Suprapubic skin (tissue), 4 donors: Measurements from ENCODE around the gene CCM2L.

Source experiments
- POLR2A ChIP-seq, 2 donors: fragments of 450-650 bp; IDR thresholded peaks; one replicate each; pipeline ENCODE4 v1.6.1; 2017; ENCODE audit warnings: antibody characterized with exemption in 2 of 2, mild to moderate bottlenecking in 2 of 2, moderate library complexity in 2 of 2
- POLR2AphosphoS5 ChIP-seq, 3 donors: sonication (generic); formaldehyde crosslinking; IDR thresholded peaks; one replicate each; pipeline ENCODE4 v1.6.1; 2017; ENCODE audit warnings: antibody characterized with exemption in 3 of 3
- TF ChIP-seq, protein P1 (sequence below), 2 donors: fragments of 200-600 bp in 1 of 2; fragments of 450-650 bp in 1 of 2; sonication (generic) in 1 of 2; IDR thresholded peaks; one replicate each; pipeline ENCODE4 v1.5.1; 2016 to 2019; ENCODE audit warnings: antibody characterized with exemption in 2 of 2, mild to moderate bottlenecking in 1 of 2, moderate library complexity in 1 of 2

DNA sequence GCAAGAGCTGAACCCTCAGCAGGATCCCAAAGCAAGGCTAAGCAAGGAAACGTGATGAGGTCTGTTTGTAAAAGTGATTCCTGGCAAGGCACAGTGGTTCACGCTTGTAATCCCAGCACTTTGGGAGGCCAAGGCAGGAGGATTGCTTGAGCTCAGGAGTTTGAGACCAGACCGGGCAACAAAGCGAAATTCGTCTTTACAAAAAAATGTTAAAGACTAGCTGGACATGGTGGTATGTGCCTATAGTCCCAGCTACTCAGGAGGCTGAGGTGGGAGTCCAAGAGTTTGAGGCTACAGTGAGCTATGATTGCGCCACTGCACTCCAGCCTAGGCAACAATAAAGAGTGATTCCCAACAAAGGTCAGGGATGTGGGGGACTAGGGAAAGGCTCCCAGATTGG is 46.3 kb upstream of the CCM2L start:
- TF ChIP-seq, protein P1, sequence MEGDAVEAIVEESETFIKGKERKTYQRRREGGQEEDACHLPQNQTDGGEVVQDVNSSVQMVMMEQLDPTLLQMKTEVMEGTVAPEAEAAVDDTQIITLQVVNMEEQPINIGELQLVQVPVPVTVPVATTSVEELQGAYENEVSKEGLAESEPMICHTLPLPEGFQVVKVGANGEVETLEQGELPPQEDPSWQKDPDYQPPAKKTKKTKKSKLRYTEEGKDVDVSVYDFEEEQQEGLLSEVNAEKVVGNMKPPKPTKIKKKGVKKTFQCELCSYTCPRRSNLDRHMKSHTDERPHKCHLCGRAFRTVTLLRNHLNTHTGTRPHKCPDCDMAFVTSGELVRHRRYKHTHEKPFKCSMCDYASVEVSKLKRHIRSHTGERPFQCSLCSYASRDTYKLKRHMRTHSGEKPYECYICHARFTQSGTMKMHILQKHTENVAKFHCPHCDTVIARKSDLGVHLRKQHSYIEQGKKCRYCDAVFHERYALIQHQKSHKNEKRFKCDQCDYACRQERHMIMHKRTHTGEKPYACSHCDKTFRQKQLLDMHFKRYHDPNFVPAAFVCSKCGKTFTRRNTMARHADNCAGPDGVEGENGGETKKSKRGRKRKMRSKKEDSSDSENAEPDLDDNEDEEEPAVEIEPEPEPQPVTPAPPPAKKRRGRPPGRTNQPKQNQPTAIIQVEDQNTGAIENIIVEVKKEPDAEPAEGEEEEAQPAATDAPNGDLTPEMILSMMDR (IDR thresholded peaks at IDR 0.05) = no peak
- no peak for TF ChIP-seq POLR2A (IDR thresholded peaks at IDR 0.05)
- no peak for TF ChIP-seq POLR2AphosphoS5 (IDR thresholded peaks at IDR 0.05)
